ENCODE results near the gene C12orf76.
"Not testable (repeated sequence)": the region's sequence is repeated elsewhere in the genome, so short reads cannot be mapped to it uniquely, and the experiment has no call there.

C12orf76 gene

GRCh38 chr12:110015132-110015531 lies 33.2 kb downstream of the C12orf76 start:
- DNase-seq = no peak

GRCh38 chr12:110012659-110013058 lies 35.7 kb downstream of the C12orf76 start:
- DNase-seq = no peak

- DNase-seq = no peak
Measured at GRCh38 chr12:110012137-110012536, 36.2 kb downstream of the C12orf76 start.

- no peak for DNase-seq
Measured at GRCh38 chr12:110010853-110011723, 37.2 kb downstream of the C12orf76 start.

- not testable (repeated sequence) for DNase-seq
Measured at GRCh38 chr12:110008681-110009398, 39.5 kb downstream of the C12orf76 start.

- DNase-seq = no peak
Measured at GRCh38 chr12:110007881-110008280, 40.4 kb downstream of the C12orf76 start.

GRCh38 chr12:110006115-110006514 lies 42.2 kb downstream of the C12orf76 start:
- no peak for DNase-seq

- no peak for DNase-seq
Measured at GRCh38 chr12:110005319-110005973, 42.9 kb downstream of the C12orf76 start.

- DNase-seq = no peak
Measured at GRCh38 chr12:110004598-110004997, 43.7 kb downstream of the C12orf76 start.

GRCh38 chr12:110002676-110003515 lies 45.4 kb downstream of the C12orf76 start:
- no peak for DNase-seq

GRCh38 chr12:110001596-110001995 lies 46.7 kb downstream of the C12orf76 start:
- DNase-seq = no peak

GRCh38 chr12:109999983-110000505 lies 48.3 kb downstream of the C12orf76 start:
- peak in 2 of 3 experiments; percentile 40 to 45 for DNase-seq

- DNase-seq = no peak
Measured at GRCh38 chr12:109999649-109999971, 48.7 kb downstream of the C12orf76 start.

GRCh38 chr12:109998904-109999648 lies 49.2 kb downstream of the C12orf76 start, which contains the start of gene ANKRD13A:
TSS of gene ANKRD13A (plus strand) at chr12:109999430. CDS start at chr12:109999689, 259 bp downstream.
- DNase-seq = peak; percentile 94 to 96 (median 94)

- DNase-seq = peak in 1 of 3 experiments; percentile 39
Measured at GRCh38 chr12:109998241-109998903, 50.0 kb downstream of the C12orf76 start.

- DNase-seq = no peak
Measured at GRCh38 chr12:109997393-109997792, 50.9 kb downstream of the C12orf76 start.

- no peak for DNase-seq
Measured at GRCh38 chr12:109996483-109996853, 51.9 kb downstream of the C12orf76 start.

- peak; percentile 94 to 97 (median 95) for DNase-seq
Measured at GRCh38 chr12:109995686-109996482, 52.4 kb downstream of the C12orf76 start, which contains the start of gene GIT2. TSS of gene GIT2 (minus strand) at chr12:109996368. CDS start at chr12:109996224, 144 bp downstream.

- no peak for DNase-seq
Measured at GRCh38 chr12:109995361-109995685, 53.0 kb downstream of the C12orf76 start.

Data from NCI-H1417 (cell line).